ENCODE results near the gene HSPA12B. TPM values are rescaled to one million over a fixed set of nuclear protein-coding genes. Genes with fewer than 3 reads are reported as not detected.

The HSPA12B gene
- total and polyA plus RNA-seq, 2 of the 13 experiments (the other 11 are each of a cell fraction or from before 2014, with no cell fraction given): 0.01 TPM; not detected in 1

DNA sequence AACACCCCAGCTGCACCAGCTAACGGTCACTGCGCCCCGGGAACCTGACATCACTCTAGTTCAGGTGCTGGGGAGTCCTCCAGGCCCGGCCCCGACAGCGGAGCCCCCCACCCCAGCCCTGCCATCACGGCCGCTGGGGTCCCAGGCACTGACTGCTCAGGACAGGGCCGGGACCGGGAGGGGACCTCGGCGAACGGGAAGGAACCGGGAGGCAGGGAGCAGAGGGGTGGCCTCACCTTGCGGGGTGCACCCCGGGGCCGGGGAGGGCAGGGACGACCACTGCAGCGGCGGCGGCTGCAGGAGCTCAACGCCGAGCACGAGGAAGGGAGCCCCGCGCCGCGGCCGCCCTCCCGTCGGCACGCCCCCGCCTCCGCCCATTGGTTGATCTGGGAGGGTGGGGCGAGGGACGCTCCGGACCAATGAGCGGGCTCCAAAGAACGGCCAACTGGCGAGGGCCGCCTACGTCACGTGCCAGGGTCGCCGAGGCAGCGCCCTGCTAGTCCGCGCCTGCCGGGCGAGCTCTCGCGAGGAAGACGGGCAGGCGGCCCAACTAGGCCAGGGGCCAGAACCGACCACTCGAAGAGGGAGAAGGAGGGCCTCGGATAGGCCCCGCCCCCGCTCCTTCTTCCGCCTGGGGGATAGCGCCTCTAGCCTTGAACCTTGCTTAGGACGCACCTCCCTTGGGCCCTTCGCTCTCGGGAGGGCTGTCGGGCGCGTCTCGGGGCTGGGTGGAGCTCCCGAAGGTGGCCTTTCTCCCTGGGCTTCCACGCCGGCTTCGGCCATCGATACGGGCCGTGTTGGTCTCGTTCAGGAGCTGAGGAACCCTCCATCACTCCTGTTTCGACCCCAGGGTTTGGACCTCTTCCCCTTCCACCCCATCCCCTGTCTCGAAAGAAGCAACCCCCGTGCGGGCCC lies 35.2 kb downstream of the HSPA12B start, which contains the start of gene ADISSP (continued):
- TF ChIP-seq, protein P1, sequence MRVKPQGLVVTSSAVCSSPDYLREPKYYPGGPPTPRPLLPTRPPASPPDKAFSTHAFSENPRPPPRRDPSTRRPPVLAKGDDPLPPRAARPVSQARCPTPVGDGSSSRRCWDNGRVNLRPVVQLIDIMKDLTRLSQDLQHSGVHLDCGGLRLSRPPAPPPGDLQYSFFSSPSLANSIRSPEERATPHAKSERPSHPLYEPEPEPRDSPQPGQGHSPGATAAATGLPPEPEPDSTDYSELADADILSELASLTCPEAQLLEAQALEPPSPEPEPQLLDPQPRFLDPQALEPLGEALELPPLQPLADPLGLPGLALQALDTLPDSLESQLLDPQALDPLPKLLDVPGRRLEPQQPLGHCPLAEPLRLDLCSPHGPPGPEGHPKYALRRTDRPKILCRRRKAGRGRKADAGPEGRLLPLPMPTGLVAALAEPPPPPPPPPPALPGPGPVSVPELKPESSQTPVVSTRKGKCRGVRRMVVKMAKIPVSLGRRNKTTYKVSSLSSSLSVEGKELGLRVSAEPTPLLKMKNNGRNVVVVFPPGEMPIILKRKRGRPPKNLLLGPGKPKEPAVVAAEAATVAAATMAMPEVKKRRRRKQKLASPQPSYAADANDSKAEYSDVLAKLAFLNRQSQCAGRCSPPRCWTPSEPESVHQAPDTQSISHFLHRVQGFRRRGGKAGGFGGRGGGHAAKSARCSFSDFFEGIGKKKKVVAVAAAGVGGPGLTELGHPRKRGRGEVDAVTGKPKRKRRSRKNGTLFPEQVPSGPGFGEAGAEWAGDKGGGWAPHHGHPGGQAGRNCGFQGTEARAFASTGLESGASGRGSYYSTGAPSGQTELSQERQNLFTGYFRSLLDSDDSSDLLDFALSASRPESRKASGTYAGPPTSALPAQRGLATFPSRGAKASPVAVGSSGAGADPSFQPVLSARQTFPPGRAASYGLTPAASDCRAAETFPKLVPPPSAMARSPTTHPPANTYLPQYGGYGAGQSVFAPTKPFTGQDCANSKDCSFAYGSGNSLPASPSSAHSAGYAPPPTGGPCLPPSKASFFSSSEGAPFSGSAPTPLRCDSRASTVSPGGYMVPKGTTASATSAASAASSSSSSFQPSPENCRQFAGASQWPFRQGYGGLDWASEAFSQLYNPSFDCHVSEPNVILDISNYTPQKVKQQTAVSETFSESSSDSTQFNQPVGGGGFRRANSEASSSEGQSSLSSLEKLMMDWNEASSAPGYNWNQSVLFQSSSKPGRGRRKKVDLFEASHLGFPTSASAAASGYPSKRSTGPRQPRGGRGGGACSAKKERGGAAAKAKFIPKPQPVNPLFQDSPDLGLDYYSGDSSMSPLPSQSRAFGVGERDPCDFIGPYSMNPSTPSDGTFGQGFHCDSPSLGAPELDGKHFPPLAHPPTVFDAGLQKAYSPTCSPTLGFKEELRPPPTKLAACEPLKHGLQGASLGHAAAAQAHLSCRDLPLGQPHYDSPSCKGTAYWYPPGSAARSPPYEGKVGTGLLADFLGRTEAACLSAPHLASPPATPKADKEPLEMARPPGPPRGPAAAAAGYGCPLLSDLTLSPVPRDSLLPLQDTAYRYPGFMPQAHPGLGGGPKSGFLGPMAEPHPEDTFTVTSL (CRISPR knock-in tag; IDR thresholded peaks at IDR 0.05; ENCODE audit: borderline replicate concordance): 0 out of 2 replicates have a peak, but pooled peaks have one; percentile 44
- TF ChIP-seq ZNF792 (CRISPR knock-in tag; IDR thresholded peaks at IDR 0.05): peak; percentile 77; the same call in 1 of the 2 replicates
- no peak for TF ChIP-seq ZFAT (CRISPR knock-in tag; conservative IDR thresholded peaks at IDR 0.05)
- peak; percentile 83; the same call in 1 of the 2 replicates for TF ChIP-seq PHF21A (CRISPR knock-in tag; IDR thresholded peaks at IDR 0.05)
- peak; percentile 98 for TF ChIP-seq ZNF790 (CRISPR knock-in tag; IDR thresholded peaks at IDR 0.05; ENCODE audit: borderline replicate concordance)
- peak; percentile 80; the same call in 1 of the 2 replicates for TF ChIP-seq ZNF670 (CRISPR knock-in tag; IDR thresholded peaks at IDR 0.05; ENCODE audit: borderline replicate concordance)
- TF ChIP-seq KLF15 (CRISPR knock-in tag; IDR thresholded peaks at IDR 0.05; ENCODE audit: borderline replicate concordance): peak; percentile 2
- TF ChIP-seq ZMAT3 (CRISPR knock-in tag; conservative IDR thresholded peaks at IDR 0.05): peak; percentile 85; the same call in 1 of the 2 replicates
- peak; percentile 87 for TF ChIP-seq ZBTB7A (CRISPR knock-in tag; IDR thresholded peaks at IDR 0.05)
- no peak; the same call in 1 of the 2 replicates for TF ChIP-seq EHMT2 (IDR thresholded peaks at IDR 0.05; ENCODE audit: borderline replicate concordance, low read depth, low read length)
- TF ChIP-seq, protein P2, sequence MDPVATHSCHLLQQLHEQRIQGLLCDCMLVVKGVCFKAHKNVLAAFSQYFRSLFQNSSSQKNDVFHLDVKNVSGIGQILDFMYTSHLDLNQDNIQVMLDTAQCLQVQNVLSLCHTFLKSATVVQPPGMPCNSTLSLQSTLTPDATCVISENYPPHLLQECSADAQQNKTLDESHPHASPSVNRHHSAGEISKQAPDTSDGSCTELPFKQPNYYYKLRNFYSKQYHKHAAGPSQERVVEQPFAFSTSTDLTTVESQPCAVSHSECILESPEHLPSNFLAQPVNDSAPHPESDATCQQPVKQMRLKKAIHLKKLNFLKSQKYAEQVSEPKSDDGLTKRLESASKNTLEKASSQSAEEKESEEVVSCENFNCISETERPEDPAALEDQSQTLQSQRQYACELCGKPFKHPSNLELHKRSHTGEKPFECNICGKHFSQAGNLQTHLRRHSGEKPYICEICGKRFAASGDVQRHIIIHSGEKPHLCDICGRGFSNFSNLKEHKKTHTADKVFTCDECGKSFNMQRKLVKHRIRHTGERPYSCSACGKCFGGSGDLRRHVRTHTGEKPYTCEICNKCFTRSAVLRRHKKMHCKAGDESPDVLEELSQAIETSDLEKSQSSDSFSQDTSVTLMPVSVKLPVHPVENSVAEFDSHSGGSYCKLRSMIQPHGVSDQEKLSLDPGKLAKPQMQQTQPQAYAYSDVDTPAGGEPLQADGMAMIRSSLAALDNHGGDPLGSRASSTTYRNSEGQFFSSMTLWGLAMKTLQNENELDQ (CRISPR knock-in tag; IDR thresholded peaks at IDR 0.05; ENCODE audit: borderline replicate concordance): peak; percentile 72; the same call in 1 of the 2 replicates
- peak; percentile 95 for TF ChIP-seq ZNF430 (CRISPR knock-in tag; IDR thresholded peaks at IDR 0.05)
- no peak for TF ChIP-seq RCOR2 (CRISPR knock-in tag; IDR thresholded peaks at IDR 0.05)
- TF ChIP-seq, protein P3, sequence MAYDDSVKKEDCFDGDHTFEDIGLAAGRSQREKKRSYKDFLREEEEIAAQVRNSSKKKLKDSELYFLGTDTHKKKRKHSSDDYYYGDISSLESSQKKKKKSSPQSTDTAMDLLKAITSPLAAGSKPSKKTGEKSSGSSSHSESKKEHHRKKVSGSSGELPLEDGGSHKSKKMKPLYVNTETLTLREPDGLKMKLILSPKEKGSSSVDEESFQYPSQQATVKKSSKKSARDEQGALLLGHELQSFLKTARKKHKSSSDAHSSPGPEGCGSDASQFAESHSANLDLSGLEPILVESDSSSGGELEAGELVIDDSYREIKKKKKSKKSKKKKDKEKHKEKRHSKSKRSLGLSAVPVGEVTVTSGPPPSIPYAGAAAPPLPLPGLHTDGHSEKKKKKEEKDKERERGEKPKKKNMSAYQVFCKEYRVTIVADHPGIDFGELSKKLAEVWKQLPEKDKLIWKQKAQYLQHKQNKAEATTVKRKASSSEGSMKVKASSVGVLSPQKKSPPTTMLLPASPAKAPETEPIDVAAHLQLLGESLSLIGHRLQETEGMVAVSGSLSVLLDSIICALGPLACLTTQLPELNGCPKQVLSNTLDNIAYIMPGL (CRISPR knock-in tag; IDR thresholded peaks at IDR 0.05; ENCODE audit: borderline replicate concordance in 1 of 2, low read depth in 1 of 2): peak; percentile 86 to 93; a peak in 2 of 4 replicates

All from HepG2 (cell line).